ENCODE measurements around the gene DLK1.

DLK1 gene

DNA sequence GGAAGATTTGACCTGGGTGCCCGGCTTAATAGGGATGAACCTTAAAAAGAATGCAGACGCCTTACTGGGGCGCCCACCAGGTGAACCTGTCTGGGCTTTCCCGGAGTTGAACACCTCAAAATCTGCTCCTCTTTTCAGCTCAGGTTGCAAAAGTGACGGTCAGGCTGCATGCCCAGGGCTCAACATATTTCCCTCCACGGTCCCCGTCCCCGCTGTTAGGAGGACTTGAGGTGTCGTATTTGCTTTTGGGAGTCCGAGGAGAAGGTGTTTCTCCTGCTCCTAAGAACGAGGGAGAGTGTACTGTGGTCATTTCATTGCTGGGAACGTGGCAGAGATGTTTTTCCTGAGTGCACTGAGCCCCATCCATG, 1.2 kb downstream of the DLK1 start:
- no peak for TF ChIP-seq CTCF (IDR thresholded peaks at IDR 0.05; ENCODE audit: low read depth, low read length)
- no peak for DNase-seq (ENCODE audit: extremely low read depth, low read depth)

GRCh38 chr14:100728962-100729361, 2.3 kb downstream of the DLK1 start:
- TF ChIP-seq CTCF (IDR thresholded peaks at IDR 0.05; ENCODE audit: low read depth, low read length): no peak
- no peak for DNase-seq (ENCODE audit: extremely low read depth, low read depth)

GRCh38 chr14:100729982-100730381, 3.3 kb downstream of the DLK1 start:
- no peak for TF ChIP-seq CTCF (IDR thresholded peaks at IDR 0.05; ENCODE audit: low read depth, low read length)
- DNase-seq (ENCODE audit: extremely low read depth, low read depth): no peak

DNA sequence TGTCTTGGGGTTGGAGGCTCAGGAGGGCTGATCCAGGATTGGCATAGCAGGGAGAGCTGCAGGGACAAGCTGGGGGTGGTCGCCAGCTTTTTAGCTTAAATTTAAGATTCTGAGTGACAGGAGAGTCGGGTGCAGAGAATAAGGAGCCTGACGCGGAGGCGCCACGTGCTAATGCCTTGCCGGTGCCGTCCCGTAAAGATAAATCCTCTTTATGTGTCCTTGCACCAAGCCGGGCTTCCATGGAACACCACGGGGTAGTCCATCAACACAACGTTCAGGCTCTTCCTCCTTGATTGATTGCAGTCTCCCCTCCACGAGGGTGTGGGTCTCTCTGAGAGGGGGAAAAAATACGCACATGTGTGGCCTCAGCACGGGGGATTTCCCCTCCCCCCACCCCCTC, 3.9 kb downstream of the DLK1 start:
- no peak for DNase-seq (ENCODE audit: extremely low read depth, low read depth)
- TF ChIP-seq CTCF (IDR thresholded peaks at IDR 0.05; ENCODE audit: low read depth, low read length): no peak

GRCh38 chr14:100731011-100731670, 4.4 kb downstream of the DLK1 start:
- DNase-seq (ENCODE audit: extremely low read depth, low read depth): no peak
- TF ChIP-seq CTCF (IDR thresholded peaks at IDR 0.05; ENCODE audit: low read depth, low read length): no peak

GRCh38 chr14:100731846-100732765, 5.4 kb downstream of the DLK1 start:
- TF ChIP-seq CTCF (IDR thresholded peaks at IDR 0.05; ENCODE audit: low read depth, low read length): no peak
- no peak for DNase-seq (ENCODE audit: extremely low read depth, low read depth)

DNA sequence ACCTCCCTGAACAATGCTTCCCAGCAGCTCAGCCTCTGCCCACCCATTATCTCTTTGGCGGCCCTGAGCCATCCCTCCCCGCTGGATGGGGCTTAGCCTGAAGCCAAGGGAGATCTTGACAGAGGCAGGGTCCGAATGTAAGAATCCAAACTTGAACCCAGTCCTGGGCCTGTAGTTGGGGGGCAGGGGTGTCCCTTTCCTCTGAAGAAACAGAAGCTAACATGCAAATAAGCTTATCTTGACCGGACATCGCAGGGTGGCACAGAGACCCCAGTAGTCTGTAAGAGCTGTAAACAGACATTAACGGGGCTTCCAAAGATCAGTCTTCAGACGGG, 6.0 kb downstream of the DLK1 start:
- DNase-seq (ENCODE audit: extremely low read depth, low read depth): no peak
- TF ChIP-seq CTCF (IDR thresholded peaks at IDR 0.05; ENCODE audit: low read depth, low read length): no peak
